Loucy (cell line): ENCODE data around the gene CCDC57.

Experiments
- EZH2phosphoT487 ChIP-seq: fragments of 200-600 bp; IDR thresholded peaks from 2 replicates; pipeline ENCODE4 v1.6.1; 2018; ENCODE audit warnings: antibody characterized with exemption, mild to moderate bottlenecking, moderate library complexity, borderline replicate concordance
- TF ChIP-seq, protein P1 (sequence below): fragments of 200-600 bp; sonication (generic); conservative IDR thresholded peaks from 2 replicates; pipeline ENCODE4 v1.5.1; 2014; ENCODE audit warnings: mild to moderate bottlenecking, antibody characterized with exemption, low read length

DNA sequence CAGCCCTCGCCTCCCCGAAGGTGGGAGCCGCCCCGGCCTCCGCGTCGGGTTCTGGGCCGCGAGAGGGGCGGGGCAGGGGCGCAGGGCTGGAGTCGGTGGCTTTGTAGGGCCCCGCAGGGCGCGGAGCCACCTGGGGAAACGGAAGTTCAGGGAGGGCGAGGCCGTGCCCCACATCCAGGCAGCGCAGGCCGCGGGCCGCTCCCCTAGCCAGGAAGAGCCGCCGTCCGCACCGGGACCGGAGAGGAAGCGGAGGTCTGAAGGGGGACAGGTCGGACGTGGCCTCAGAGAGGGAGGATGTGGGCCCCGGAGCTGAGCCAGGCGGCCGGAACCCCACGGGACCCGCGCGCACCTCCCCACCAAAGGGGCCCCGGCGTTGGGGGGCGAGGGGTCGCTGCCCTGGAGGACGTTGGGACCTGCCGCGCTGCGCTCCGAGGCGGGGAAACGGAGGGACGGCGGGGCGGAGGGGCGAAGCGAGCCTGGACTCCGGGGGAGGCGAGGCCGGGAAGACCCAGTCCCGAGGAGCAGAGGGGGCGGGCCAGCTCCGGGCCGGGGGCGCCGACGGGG is 15.7 kb upstream of the CCDC57 start:
- TF ChIP-seq, protein P1, sequence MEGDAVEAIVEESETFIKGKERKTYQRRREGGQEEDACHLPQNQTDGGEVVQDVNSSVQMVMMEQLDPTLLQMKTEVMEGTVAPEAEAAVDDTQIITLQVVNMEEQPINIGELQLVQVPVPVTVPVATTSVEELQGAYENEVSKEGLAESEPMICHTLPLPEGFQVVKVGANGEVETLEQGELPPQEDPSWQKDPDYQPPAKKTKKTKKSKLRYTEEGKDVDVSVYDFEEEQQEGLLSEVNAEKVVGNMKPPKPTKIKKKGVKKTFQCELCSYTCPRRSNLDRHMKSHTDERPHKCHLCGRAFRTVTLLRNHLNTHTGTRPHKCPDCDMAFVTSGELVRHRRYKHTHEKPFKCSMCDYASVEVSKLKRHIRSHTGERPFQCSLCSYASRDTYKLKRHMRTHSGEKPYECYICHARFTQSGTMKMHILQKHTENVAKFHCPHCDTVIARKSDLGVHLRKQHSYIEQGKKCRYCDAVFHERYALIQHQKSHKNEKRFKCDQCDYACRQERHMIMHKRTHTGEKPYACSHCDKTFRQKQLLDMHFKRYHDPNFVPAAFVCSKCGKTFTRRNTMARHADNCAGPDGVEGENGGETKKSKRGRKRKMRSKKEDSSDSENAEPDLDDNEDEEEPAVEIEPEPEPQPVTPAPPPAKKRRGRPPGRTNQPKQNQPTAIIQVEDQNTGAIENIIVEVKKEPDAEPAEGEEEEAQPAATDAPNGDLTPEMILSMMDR: no peak
- no peak for TF ChIP-seq EZH2phosphoT487
